SKM-1 (cell line): ENCODE results near the gene SCP2.

Experiments
- DNase-seq: peaks from one replicate; lab custom pipeline; 2025; ENCODE audit not compliant: unreplicated experiment; lab: John Stamatoyannopoulos, UW

The SCP2 gene

GRCh38 chr1:53026254-53026653 is 99.2 kb downstream of the SCP2 start:
- no peak for DNase-seq

- DNase-seq, result no peak
Measured at GRCh38 chr1:53031732-53032131, 104.7 kb downstream of the SCP2 start.

- no peak for DNase-seq
Measured at GRCh38 chr1:53037159-53037558, 110.1 kb downstream of the SCP2 start.

GRCh38 chr1:53038566-53038965 is 111.5 kb downstream of the SCP2 start:
- no peak for DNase-seq

- DNase-seq, result no peak
Measured at GRCh38 chr1:53043271-53043670, 116.2 kb downstream of the SCP2 start.

GRCh38 chr1:53044926-53045325 is 117.8 kb downstream of the SCP2 start:
- DNase-seq, result no peak

GRCh38 chr1:53046930-53047329 is 119.9 kb downstream of the SCP2 start:
- DNase-seq, result no peak

- no peak for DNase-seq
Measured at GRCh38 chr1:53047737-53048736, 121.0 kb downstream of the SCP2 start.

GRCh38 chr1:53048960-53049573 is 122.0 kb downstream of the SCP2 start:
- no peak for DNase-seq

GRCh38 chr1:53049574-53049967 is 122.5 kb downstream of the SCP2 start:
- DNase-seq, result no peak

- no peak for DNase-seq
Measured at GRCh38 chr1:53050310-53050709, 123.2 kb downstream of the SCP2 start.

GRCh38 chr1:53051676-53052075 is 124.6 kb downstream of the SCP2 start:
- no peak for DNase-seq

- no peak for DNase-seq
Measured at GRCh38 chr1:53057127-53057526, 130.1 kb downstream of the SCP2 start.

- DNase-seq, result no peak
Measured at GRCh38 chr1:53060579-53060978, 133.5 kb downstream of the SCP2 start.

GRCh38 chr1:53061123-53061858 is 134.2 kb downstream of the SCP2 start:
- no peak for DNase-seq

GRCh38 chr1:53061859-53062707 is 135.0 kb downstream of the SCP2 start, which contains the start of gene PODN:
Gene PODN (plus strand): TSS chr1:53062213. CDS start chr1:53069856, 7,643 bp downstream.
- no peak for DNase-seq

- DNase-seq, result no peak
Measured at GRCh38 chr1:53062708-53063591, 135.9 kb downstream of the SCP2 start.

- DNase-seq, result no peak
Measured at GRCh38 chr1:53063744-53064515, 136.9 kb downstream of the SCP2 start.

- no peak for DNase-seq
Measured at GRCh38 chr1:53065391-53065790, 138.3 kb downstream of the SCP2 start.
